ENCODE measurements around the gene WSCD2. TPM values are rescaled to one million over a fixed set of nuclear protein-coding genes. Genes with fewer than 3 reads are reported as not detected.

The WSCD2 gene
- polyA plus RNA-seq, 1 of the 3 experiments (the other 2 are of a cell fraction), result 0.03 TPM

- Histone ChIP-seq H3K79me2 (ENCODE audit: insufficient read depth) (no peaks in the 10 kb centered on the region), H3K9me2 (no peaks in the 10 kb centered on the region), H3K4me3 (ENCODE audit: low read depth in 2 of 2, low read length in 1 of 2) (no peak overlapping the region), H3K4me1 (ENCODE audit: control insufficient read depth in 1 of 2, insufficient read depth in 2 of 2, low read depth in 1 of 2, low read length in 1 of 2) (peaks cover 0 to 34% of the 10 kb centered on the region in 2 experiments; a peak in 2 of 4 replicates), H3K9ac (no peak overlapping the region), H4K20me1 (ENCODE audit: insufficient read depth) (no peaks in the 10 kb centered on the region), H3K36me3 (replicated peaks in 1 of 2; ENCODE audit: control insufficient read depth in 1 of 2, insufficient read depth in 2 of 2, low read length in 1 of 2) (no peaks in the 10 kb centered on the region), H3K4me2 (no peak overlapping the region), H3K27me3 (ENCODE audit: insufficient read depth) (no peaks in the 10 kb centered on the region), H3F3A (replicated peaks; ENCODE audit: insufficient read depth) (no peaks in the 10 kb centered on the region), H3K27ac (ENCODE audit: low read depth in 2 of 2, low read length in 1 of 2) (no peak overlapping the region), H2AFZ (ENCODE audit: low read depth) (no peak overlapping the region), H3K9me3 (no peaks in the 10 kb centered on the region)
- TF ChIP-seq NRF1 (IDR thresholded peaks at IDR 0.05; ENCODE audit: low read depth, low read length) (no peak), NFIC (IDR thresholded peaks at IDR 0.05; ENCODE audit: borderline replicate concordance) (no peak), RXRA (IDR thresholded peaks at IDR 0.05; ENCODE audit: borderline replicate concordance, low read depth) (no peak), EZH2phosphoT487 (IDR thresholded peaks at IDR 0.05; ENCODE audit: borderline replicate concordance, low read depth) (no peak), ELF1 (IDR thresholded peaks at IDR 0.05) (no peak), FOSL2 (IDR thresholded peaks at IDR 0.05; ENCODE audit: borderline replicate concordance, low read depth) (no peak), SMC3 (IDR thresholded peaks at IDR 0.05; ENCODE audit: low read depth, low read length) (no peak), FOXM1 (IDR thresholded peaks at IDR 0.05; ENCODE audit: low read depth) (no peak), MAX (IDR thresholded peaks at IDR 0.05; ENCODE audit: low read depth) (no peak), CHD2 (IDR thresholded peaks at IDR 0.05; ENCODE audit: low read length, partially characterized antibody) (no peak), USF1 (IDR thresholded peaks at IDR 0.05; ENCODE audit: borderline replicate concordance, low read depth) (no peak), TCF12 (IDR thresholded peaks at IDR 0.05) (no peak), RFX5 (IDR thresholded peaks at IDR 0.05; ENCODE audit: low read length) (no peak), FOXJ3 (CRISPR knock-in tag; IDR thresholded peaks at IDR 0.05) (no peak)
- TF ChIP-seq, protein P1, sequence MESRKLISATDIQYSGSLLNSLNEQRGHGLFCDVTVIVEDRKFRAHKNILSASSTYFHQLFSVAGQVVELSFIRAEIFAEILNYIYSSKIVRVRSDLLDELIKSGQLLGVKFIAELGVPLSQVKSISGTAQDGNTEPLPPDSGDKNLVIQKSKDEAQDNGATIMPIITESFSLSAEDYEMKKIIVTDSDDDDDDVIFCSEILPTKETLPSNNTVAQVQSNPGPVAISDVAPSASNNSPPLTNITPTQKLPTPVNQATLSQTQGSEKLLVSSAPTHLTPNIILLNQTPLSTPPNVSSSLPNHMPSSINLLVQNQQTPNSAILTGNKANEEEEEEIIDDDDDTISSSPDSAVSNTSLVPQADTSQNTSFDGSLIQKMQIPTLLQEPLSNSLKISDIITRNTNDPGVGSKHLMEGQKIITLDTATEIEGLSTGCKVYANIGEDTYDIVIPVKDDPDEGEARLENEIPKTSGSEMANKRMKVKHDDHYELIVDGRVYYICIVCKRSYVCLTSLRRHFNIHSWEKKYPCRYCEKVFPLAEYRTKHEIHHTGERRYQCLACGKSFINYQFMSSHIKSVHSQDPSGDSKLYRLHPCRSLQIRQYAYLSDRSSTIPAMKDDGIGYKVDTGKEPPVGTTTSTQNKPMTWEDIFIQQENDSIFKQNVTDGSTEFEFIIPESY (IDR thresholded peaks at IDR 0.05; ENCODE audit: borderline replicate concordance, low read depth), result no peak
- POLR2A ChIA-PET, result no interaction called here
- 11% methylated on average over 2 of the region's 3 CpGs for WGBS (ENCODE audit: low lambda C conversion rate)
- DNase-seq, result no peak
- CTCF ChIA-PET, result interaction anchor here (0.8 to 1.9 kb wide), 11 partner anchors 10 to 281 kb away, joined by 3 to 7 read pairs (median 3); no protein-coding TSS in a partner anchor
Measured at GRCh38 chr12:108231109-108231905, 102.2 kb downstream of the WSCD2 start.

All from SK-N-SH (cell line).